ENCODE measurements around the gene WEE2.
A peak's percentile ranks its signal among the peaks of the same experiment; 100 is the strongest.
"Not testable (repeated sequence)": the region's sequence is repeated elsewhere in the genome, so short reads cannot be mapped to it uniquely, and the experiment has no call there.

The WEE2 gene

GRCh38 chr7:141685285-141686023 is 22.7 kb upstream of the WEE2 start:
- Histone ChIP-seq H3K9me3 (replicated peaks in 1 of 11) (no peaks in the 10 kb centered on the region), H3K9ac (no peak overlapping the region), H3K4me1 (peaks cover 0 to 9% (median 0%) of the 10 kb centered on the region in 10 experiments; a peak in 3 of 20 replicates), H4K20me1 (peaks cover 0 to 5% (median 0%) of the 10 kb centered on the region in 11 experiments; a peak in 2 of 22 replicates), H3K4me3 (no peak overlapping the region), H3K27ac (no peak overlapping the region), H3K27me3 (no peaks in the 10 kb centered on the region), H3K4me2 (no peak overlapping the region), H3K36me3 (peaks cover 16 to 65% (median 42%) of the 10 kb centered on the region in 11 experiments; a peak in 21 of 22 replicates)
- TF ChIP-seq Cebpa-rat (IDR thresholded peaks at IDR 0.05) = no peak

- H3K36me3 ChIP-seq = peaks cover 16 to 62% (median 38%) of the 10 kb centered on the region in 11 experiments; a peak in 21 of 22 replicates
These were observed 22.1 kb upstream of the WEE2 start for GRCh38 chr7:141686074-141686473.

GRCh38 chr7:141686670-141687069 is 21.5 kb upstream of the WEE2 start:
- Histone ChIP-seq H3K27me3 (no peaks in the 10 kb centered on the region), H3K27ac (no peak overlapping the region), H3K9me3 (replicated peaks in 1 of 11) (no peaks in the 10 kb centered on the region), H4K20me1 (peaks cover 0 to 9% (median 0%) of the 10 kb centered on the region in 11 experiments; a peak in 4 of 22 replicates), H3K4me2 (peak overlapping the region in 2 of 11 experiments; percentile 11 to 25; a peak in 3 of 22 replicates), H3K9ac (no peak overlapping the region), H3K4me1 (peaks cover 0 to 9% (median 0%) of the 10 kb centered on the region in 10 experiments; a peak in 3 of 20 replicates), H3K36me3 (peaks cover 16 to 59% (median 34%) of the 10 kb centered on the region in 11 experiments; a peak in 21 of 22 replicates), H3K4me3 (no peak overlapping the region)
- no peak for TF ChIP-seq Cebpa-rat (IDR thresholded peaks at IDR 0.05)

More at GRCh38 chr7:141686074-141686473, 22.1 kb upstream of the WEE2 start:
- H3K4me1 ChIP-seq = peaks cover 0 to 9% (median 0%) of the 10 kb centered on the region in 10 experiments; a peak in 3 of 20 replicates
- H4K20me1 ChIP-seq = peaks cover 0 to 5% (median 0%) of the 10 kb centered on the region in 11 experiments; a peak in 3 of 22 replicates
- H3K27me3 ChIP-seq = no peaks in the 10 kb centered on the region
- TF ChIP-seq Cebpa-rat (IDR thresholded peaks at IDR 0.05) = no peak
- H3K9ac ChIP-seq = no peak overlapping the region
- H3K4me3 ChIP-seq = no peak overlapping the region
- no peaks in the 10 kb centered on the region for H3K9me3 ChIP-seq (replicated peaks in 1 of 11)
- H3K27ac ChIP-seq = no peak overlapping the region
- no peak overlapping the region for H3K4me2 ChIP-seq

- Histone ChIP-seq H3K27me3 (no peaks in the 10 kb centered on the region), H3K9ac (no peak overlapping the region), H3K4me3 (no peak overlapping the region), H3K36me3 (peaks cover 8 to 45% (median 23%) of the 10 kb centered on the region in 11 experiments; a peak in 19 of 22 replicates), H3K4me2 (no peak overlapping the region), H3K4me1 (peaks cover 0 to 9% (median 0%) of the 10 kb centered on the region in 10 experiments; a peak in 3 of 20 replicates), H3K9me3 (replicated peaks in 1 of 11) (no peaks in the 10 kb centered on the region), H3K27ac (no peak overlapping the region), H4K20me1 (peaks cover 0 to 9% (median 0%) of the 10 kb centered on the region in 11 experiments; a peak in 5 of 22 replicates)
- no peak for TF ChIP-seq Cebpa-rat (IDR thresholded peaks at IDR 0.05)
These were observed 20.1 kb upstream of the WEE2 start for GRCh38 chr7:141688043-141688442.

- not testable (repeated sequence) for H4K20me1 ChIP-seq, H3K4me2 ChIP-seq, H3K27ac ChIP-seq
These were observed 18.9 kb upstream of the WEE2 start for GRCh38 chr7:141689072-141689825.

GRCh38 chr7:141691540-141691939 is 16.6 kb upstream of the WEE2 start:
- H3K4me2 ChIP-seq = no peak overlapping the region
- peaks cover 9 to 17% (median 12%) of the 10 kb centered on the region in 10 experiments; a peak in 19 of 20 replicates for H3K4me1 ChIP-seq
- peaks cover 0 to 14% (median 9%) of the 10 kb centered on the region in 11 experiments; a peak in 8 of 22 replicates for H4K20me1 ChIP-seq
- H3K9me3 ChIP-seq (replicated peaks in 1 of 11) = no peaks in the 10 kb centered on the region
- no peak overlapping the region for H3K9ac ChIP-seq
- no peak for TF ChIP-seq Cebpa-rat (IDR thresholded peaks at IDR 0.05)
- H3K27me3 ChIP-seq = no peaks in the 10 kb centered on the region
- H3K27ac ChIP-seq = no peak overlapping the region
- no peak overlapping the region for H3K4me3 ChIP-seq
- peaks cover 0 to 14% (median 0%) of the 10 kb centered on the region in 11 experiments; a peak in 6 of 22 replicates for H3K36me3 ChIP-seq

More at GRCh38 chr7:141689072-141689825, 18.9 kb upstream of the WEE2 start:
- H3K9me3 ChIP-seq (replicated peaks in 1 of 11); H3K9ac ChIP-seq; H3K27me3 ChIP-seq; H3K4me1 ChIP-seq; H3K4me3 ChIP-seq: not testable (repeated sequence)
- peaks cover 8 to 35% (median 15%) of the 10 kb centered on the region in 11 experiments; a peak in 19 of 22 replicates for H3K36me3 ChIP-seq

GRCh38 chr7:141691961-141692360 is 16.2 kb upstream of the WEE2 start:
- Histone ChIP-seq H3K9ac (no peak overlapping the region), H3K4me1 (peaks cover 14 to 17% (median 15%) of the 10 kb centered on the region in 10 experiments; a peak in 19 of 20 replicates), H3K4me3 (no peak overlapping the region), H3K9me3 (replicated peaks in 1 of 11) (no peaks in the 10 kb centered on the region), H4K20me1 (peaks cover 0 to 18% (median 10%) of the 10 kb centered on the region in 11 experiments; a peak in 10 of 22 replicates), H3K4me2 (no peak overlapping the region), H3K27me3 (no peaks in the 10 kb centered on the region), H3K27ac (no peak overlapping the region), H3K36me3 (0 out of 22 replicates have a peak, but pooled peaks cover 0 to 11% (median 0%) of the 10 kb centered on the region in 11 experiments)
- TF ChIP-seq Cebpa-rat (IDR thresholded peaks at IDR 0.05) = no peak

- H3K36me3 ChIP-seq = 0 out of 22 replicates have a peak, but pooled peaks cover 0 to 11% (median 0%) of the 10 kb centered on the region in 11 experiments
- no peaks in the 10 kb centered on the region for H3K27me3 ChIP-seq
- TF ChIP-seq Cebpa-rat (IDR thresholded peaks at IDR 0.05) = 0 out of 22 replicates have a peak, but pooled peaks of 1 of the 11 experiments have one; percentile 39
- peaks cover 5 to 29% (median 14%) of the 10 kb centered on the region in 11 experiments; a peak in 14 of 22 replicates for H4K20me1 ChIP-seq
- H3K27ac ChIP-seq = no peak overlapping the region
- no peak overlapping the region for H3K4me3 ChIP-seq
- no peak overlapping the region for H3K9ac ChIP-seq
- H3K4me2 ChIP-seq = no peak overlapping the region
- H3K4me1 ChIP-seq = peaks cover 23 to 28% (median 26%) of the 10 kb centered on the region in 10 experiments
- H3K9me3 ChIP-seq (replicated peaks in 1 of 11) = no peaks in the 10 kb centered on the region
These were observed 15.1 kb upstream of the WEE2 start for GRCh38 chr7:141693082-141693481.
